GM19438 (cell line): Measurements from ENCODE around the gene OR2F1.

ENCODE experiments used
- ATAC-seq: cut with Tn5 transposase; IDR thresholded peaks from one replicate; pipeline ENCODE4 v1.9.1; 2021; ENCODE audit warnings: low read depth; ENCODE audit not compliant: unreplicated experiment

OR2F1 gene, protein sequence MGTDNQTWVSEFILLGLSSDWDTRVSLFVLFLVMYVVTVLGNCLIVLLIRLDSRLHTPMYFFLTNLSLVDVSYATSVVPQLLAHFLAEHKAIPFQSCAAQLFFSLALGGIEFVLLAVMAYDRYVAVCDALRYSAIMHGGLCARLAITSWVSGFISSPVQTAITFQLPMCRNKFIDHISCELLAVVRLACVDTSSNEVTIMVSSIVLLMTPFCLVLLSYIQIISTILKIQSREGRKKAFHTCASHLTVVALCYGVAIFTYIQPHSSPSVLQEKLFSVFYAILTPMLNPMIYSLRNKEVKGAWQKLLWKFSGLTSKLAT

DNA sequence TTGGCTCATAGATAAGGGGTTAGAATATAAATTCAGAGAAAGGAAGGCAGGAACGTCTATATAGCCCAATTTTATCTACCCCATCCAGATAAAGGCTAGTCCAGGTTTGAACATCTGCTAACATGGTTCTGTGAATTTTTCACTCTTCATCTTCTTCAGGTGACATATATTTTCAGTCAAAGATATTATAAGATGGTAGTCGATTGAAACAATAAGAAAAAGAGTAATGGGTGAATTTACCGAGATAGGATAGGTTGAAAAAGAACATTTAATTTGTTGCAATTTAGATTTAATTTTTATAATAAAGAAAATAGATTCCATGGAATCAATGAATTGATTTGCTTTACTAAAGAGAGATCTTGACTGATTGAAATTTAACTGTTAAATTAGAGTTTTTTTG is at the start of gene OR2F1:
TSS of gene OR2F1 (plus strand) at position 301 of the 400 bp plus-strand sequence. CDS start 5,127 bp downstream, outside the sequence.
- no peak for ATAC-seq

DNA sequence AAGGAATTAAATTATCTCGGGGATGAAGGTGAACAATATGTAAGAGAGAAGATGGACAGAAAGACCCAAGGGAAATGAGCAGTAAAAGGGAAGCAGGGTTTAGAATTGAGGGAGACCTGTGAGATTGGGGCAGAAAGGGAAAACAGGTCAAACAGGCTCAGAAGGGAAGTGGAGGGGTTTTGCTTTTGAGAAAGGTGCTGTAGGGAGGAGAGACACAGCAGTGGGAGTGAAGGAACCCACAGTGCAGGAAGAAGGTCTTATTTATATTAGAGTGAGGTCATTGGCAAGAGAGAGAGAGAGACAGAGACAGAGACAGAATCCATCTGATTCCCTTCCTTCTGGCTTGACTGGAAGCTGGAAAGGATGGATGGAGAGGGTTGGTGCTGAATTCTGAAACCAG is 49.1 kb upstream of the OR2F1 start:
- ATAC-seq, result no peak

DNA sequence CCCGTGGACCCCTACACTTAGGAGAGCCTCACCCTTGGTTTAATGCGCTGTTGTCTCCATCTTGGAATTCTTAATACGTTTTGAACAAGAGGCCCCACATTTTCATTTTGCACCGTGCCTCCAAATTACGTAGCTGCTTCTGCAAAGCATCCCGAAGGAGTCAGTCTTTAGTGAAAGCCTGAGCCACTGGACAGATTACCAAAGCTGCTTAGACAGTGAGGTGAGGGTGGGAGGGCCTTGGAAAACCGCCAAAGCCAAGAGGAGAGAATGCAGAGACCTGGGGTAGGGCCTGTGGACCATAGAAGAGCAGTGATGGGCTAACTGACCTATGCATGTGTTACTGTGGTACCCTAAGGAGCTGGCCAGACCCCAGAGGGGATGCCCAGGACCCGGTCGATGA is 48.5 kb upstream of the OR2F1 start:
- ATAC-seq, result no peak

DNA sequence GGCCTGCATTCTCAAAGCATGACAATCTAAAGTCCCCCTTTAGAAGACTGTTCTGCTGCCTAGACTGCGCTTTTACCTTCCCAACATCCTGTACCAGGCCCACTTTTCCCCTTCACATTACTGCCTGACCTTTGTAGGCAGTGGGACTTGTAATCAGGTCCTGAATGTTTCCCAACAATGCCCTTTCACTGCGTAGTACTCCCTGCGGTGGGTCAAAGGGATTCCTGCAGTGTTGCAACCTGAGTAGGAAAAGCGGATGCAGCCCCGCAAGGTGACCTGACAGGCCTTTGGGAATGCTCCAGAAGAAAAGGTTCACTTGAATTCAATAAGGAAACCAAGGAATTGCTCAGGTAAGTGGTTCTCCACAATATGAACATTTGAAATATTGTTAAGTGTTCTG is 47.7 kb upstream of the OR2F1 start:
- ATAC-seq, result no peak

DNA sequence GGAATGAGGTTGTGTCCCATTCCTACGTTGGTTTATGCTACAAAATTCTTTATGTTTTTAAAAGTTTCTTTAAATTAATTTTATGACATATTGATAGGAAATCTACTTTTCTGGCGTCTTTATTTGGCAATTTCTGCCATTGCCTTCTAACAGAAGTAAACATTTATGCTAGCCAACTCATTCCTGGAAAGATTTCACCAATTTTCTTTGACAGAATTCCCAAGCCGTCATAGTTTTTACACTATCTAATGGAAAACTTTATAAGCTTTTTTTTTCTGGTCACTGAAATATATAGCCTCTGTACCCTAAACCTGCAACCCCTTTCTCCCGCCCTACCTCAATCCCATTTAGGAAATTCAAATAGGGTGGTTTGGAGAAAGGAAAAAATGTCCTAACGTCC is 46.5 kb upstream of the OR2F1 start:
- ATAC-seq, result no peak

DNA sequence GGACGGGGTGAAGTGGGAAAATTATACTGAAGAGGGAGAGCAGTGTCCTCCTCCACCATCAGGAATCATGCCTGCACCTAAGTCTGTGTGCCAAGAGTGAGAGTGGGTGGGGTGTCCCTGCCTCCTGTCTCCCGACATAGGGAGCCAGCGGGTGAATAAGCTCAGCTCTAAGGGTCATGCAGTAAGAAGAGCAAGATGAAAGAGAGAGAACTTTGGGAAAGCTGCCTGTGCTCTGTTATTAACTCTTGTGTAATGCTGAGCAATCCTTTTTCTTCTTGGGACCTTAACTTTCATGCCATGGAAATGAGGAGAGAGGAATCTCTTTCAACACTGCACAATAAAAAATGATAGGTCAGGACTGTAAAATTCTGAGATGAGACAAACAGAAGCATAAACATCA is 44.8 kb upstream of the OR2F1 start:
- ATAC-seq, result no peak

DNA sequence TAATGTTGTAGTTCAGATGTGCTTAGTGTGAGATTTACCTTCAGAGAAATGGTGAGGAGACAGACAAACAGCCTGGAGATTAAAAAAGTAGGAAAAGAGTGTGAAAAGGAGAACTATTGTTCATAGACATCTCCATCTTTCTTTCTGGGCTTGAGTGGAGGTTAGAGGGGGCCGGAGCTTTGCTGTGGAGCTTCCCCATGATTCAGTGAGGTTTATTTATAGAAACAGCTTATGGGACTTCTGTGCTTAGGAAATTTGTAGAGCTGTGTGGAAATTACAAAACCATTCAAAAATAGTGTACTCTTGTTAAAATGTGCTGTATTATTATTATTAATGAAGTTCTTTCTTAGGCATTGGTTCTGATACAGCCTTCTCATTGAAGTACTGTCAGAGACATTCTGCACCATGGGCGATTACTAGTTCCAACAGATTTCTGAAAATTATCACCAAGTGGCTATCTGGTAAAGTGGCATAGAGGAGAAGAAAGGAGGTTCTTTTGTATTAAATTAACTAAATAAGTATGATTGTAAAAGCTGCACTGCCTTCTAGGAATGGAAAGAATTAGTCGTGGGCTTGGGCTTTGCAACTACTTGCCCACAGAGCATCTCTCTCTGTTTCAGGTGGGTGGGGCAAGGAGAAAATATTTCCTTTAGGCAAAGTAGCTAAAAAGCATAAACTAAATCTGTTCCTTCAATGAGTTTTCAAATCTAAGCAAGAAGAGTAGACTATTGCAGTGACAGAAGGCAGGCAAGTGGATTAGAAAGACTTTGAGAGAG is 44.0 kb upstream of the OR2F1 start:
- no peak for ATAC-seq

DNA sequence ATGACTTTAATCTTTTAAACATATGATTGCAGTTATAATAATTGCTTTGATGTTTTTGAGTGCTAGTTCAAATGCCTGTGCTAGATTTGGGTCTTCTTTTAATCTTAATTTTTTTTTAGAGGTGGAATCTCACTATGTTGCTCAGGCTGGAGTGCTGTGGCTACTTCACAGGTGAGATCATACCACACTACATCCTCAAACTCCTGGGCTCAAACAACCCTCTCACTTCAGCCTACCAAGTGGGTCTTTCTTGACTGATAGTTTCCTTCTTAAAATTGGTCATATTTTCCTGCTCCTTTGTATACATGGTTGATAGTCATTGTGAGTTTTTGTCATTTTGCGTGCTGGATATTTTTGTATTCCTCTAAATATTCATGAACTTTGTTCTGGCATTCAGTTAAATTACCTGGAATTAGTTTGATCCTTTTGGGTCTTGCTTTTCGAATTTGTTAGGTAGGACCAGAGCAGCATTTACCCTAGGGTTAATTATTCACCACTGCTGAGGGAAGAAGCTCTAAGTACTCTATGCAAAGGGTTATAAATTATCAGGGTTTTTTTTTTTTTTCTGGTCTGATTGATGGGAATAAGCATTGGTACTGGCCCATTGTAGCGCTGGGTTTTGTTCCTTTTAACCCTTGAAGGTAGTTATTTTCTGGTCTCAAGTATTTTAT is 40.6 kb upstream of the OR2F1 start:
- ATAC-seq, result no peak

DNA sequence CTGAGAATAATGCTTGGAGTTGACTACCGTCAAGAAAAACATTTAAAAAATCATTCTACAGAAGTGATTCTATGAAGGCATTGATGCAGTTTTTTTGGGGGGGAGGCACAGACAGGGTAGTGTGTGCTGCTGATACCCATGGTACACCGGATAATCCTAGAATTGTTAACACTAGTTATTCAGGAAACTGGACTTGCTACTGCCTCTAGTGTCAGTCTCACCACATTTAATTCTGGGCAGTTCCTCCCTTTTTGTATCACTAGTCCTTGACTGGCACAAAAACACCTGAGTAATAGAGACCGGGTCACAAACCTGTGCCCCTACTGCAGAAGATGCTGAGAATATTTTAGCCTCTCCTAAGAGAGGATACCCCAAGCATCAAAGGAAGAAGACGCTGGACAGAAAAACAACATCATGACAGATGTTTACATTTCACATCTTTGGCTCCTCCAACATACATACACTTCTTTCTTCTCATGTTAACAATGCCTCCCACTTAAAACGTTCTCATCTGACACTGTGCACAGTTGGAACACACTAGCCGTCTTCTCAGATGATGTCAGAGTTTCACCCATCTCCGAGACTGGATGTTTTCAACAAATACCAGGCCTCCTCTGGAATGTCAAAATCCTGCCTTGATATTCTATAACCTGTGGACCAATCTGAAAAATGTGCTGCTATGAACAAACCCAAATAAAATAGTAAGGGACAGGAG is 39.5 kb upstream of the OR2F1 start:
- no peak for ATAC-seq

DNA sequence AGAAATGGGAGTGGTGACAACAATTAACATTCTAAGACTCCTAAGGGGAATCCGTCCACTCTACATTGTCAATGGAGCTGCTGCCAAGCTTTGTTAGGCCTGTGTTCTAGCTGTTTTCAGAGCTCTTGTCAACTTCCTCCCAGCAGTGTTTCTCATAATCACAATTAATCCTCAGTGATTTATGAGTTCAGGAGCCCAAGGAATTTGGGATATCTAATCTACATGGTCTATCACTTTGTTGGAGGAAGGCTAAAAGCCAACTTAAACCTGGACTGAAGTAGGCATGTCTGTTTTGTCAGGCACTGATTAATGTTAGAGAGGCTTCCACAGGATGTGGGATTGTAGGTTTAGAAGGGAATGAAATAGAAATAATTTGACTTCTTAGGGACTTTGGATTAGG is 29.8 kb upstream of the OR2F1 start:
- ATAC-seq, result no peak

DNA sequence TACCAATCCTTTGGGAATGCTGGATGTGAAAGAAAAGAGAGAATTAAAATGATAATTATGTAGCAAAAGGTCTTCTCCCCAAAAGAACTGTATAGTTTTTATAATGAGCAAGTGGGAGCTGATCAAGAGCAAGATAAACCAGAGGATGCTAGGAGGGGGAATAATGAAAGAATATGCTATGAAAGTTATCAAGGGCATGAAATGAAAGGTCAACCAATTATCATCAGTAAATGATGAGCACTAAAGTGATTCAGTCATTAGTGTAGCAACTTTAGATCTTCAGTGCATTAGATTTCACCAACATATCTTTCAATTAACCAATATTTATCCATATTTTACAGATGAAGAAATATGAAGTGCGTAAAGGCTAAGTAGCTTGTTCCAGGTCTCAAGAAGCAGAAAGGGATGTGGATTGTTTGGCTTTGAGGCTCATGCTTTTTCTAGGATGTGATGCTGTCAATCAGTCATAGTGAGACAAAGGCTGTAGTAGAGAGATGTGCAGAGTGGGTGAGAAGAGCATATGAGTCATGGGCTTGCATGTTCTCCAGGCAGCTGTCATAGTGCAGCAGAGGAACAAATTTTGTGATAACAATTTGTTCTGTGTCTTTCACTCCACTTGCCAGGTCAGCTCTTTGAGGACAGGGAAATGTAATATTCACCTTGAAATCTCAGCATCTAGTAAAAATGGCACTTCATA is 25.3 kb upstream of the OR2F1 start:
- no peak for ATAC-seq

DNA sequence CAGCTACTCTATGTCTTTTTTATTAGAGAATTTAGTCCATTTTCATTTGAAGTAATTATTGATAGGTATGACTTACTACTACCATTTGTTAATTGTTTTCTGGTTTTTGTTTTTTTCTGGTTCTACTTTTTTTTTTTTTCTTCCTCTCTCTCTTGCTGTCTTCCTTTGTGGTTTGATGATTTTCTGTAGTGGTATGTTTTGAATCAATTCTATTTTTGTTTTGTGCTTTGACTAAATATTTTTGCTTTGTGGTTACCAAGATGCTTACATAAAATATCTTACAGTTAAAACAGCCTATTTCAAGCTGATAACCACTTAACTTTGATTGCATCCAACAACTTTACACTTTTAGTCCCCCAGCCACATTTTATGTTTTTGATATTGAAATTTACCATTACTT is 22.9 kb upstream of the OR2F1 start:
- ATAC-seq, result no peak

DNA sequence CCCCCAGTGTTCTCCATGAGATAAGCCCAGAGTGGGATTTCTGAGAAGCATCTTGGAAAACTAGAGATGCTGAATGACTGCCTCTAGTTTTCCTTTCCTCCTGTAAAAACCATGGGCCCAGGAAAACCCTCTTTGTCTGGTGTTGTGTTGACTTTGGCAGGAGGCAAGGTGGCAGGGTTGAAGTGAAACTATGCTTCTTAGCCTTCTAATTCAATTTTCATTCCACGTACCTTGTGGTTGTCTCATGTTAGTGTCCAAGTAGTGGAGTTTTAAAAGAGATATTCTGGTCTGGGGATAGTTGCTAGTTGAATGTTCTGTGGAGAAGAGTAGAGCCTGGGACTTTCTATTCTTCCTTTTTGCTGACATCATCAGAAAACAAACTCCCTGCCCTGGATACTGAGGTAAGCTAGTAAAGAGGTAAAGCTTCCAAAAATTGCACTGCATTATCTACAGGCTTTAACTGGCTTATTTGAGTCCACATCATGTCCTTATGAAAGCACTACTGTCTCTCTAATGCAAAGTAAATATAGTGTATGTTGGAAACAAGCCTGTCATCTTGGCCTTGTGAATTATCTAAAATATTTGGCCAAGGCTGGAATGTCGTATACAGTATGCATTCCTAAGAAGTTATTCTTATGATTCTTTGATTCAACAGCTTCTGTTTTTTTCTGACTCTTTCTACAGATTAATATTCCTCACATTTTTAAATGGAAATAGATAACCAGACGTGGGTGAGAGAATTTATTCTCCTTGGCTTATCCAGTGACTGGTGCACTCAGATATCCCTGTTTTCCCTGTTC is 19.9 kb upstream of the OR2F1 start, which contains the start of gene OR2F2:
TSS of gene OR2F2 (plus strand) at position 708 of the 800 bp plus-strand sequence. CDS start at position 708, 0 bp downstream.
- no peak for ATAC-seq

DNA sequence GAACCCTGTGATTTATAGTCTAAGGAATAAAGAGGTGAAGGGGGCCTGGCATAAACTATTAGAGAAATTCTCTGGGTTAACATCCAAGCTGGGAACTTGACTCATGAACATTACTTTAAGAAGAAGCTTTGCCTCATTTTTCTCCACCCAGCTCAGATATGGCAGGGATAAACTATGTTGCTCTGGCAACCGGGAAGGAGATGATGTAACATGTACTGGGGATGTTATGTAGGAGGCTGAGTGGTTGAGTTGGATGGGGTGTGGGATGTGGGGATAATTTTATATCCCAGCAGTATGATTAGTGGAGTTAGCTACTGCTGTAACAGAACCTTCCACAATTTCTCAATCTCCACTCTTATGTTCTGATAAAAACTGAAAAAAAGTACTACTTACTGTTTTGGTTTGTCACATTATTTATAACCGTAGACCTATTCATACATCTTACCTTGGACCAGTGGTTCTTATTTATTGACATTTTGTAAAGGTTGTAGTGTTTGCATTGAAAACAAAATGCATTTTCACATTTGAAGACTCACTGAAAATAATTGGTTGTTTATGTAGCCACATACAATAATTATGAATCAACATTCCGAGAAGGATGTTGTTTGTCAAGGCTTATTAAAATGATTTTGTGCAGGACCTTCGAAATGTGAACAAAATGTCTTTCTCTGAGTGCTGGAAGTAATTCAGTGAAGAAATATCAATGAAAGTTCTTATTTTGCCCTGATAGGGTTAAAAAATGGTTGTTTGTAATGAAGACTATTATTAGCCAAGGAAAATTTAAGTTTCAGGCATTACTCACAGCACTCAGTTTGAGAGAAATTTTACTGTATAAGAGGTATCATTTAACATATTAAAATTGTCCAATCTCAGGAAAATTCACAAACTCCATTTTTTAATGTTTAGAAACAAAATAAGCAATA is 18.3 kb upstream of the OR2F1 start:
- no peak for ATAC-seq

DNA sequence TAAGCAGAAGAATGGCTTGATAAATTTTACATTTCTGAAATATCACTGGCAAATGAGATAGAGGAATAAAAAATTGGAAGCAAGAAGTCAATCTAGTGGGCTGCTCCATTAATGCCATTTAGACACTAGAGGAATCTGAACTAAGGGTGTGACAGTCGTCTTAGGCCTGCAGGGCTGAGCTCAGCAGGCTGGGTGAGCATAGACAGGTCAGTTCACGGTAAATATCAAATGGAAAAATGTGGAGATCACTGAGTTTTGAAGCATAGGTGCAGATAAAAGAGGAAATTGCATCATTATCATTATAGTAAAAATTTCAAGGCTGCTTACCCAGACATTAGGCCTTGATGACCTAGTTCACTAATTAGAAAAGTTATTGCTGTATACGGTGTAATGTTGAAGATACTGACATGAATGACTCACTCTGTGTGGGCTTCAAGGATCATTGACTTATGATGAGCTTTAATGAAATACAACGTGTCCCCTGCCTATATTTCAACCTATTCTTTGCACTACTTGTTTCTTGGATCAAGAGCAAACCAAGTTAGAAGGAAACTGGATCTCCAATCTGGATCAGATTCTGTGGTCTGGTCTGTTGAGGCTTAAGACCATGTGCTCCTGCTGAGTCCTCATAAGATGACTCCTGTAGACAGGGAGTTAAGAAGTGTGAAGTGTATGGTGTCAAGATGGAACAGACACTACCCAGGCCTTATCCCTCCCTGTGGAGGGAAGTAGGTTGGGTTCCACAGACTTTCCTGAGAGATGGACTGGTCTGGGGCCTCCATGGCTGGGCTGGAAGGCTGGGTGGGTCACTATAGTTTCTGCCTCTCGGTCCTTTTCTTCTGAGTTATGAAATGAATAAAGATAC is 16.0 kb upstream of the OR2F1 start:
- no peak for ATAC-seq

DNA sequence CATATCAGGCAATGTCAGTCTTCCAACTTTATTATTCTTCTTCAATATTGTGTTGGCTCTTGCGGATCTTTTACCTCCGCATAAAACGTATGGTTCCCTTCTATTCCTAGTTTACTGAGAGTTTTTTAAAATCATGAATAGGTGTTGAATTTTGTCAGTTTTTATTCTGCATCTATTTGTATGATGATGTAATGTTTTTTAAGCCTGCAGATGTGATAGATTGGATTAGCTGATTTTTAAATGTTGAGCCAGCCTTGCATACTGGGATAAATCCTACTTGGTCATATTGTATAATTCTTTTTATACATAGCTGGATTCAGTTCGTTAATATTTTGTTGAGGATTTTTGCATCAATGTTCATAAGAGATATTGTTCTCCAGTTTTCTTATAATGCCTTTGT is 9.2 kb upstream of the OR2F1 start:
- ATAC-seq, result no peak

DNA sequence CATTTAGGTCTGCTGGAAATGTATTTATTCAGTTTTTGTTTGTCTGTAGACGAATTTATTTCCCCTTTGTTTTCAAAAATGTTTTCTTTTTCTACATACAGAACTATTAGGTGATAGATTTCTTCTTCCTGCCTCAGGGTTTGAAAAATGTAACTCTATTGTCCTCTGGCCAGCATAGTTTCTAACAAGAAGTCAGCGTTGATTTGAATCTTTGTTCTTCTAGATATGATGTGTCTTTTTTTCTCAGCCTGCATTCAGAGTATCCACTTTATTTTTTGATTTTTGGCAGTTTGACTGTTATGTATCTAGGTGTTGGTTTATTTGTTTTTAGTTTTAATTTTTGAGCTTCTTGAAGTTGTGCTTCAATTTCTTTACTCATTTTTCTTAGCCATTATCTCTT is 7.5 kb upstream of the OR2F1 start:
- no peak for ATAC-seq
